GM18868 (cell line): Measurements from ENCODE around the gene FTL.

Source experiments
- ATAC-seq: cut with Tn5 transposase; IDR thresholded peaks from one replicate; pipeline ENCODE4 v1.9.1; 2021; ENCODE audit warnings: mild to moderate bottlenecking, moderate library complexity; ENCODE audit not compliant: unreplicated experiment

The FTL gene

GRCh38 chr19:48964205-48965039, 687 bp upstream of the FTL start:
- ATAC-seq: no peak

- peak; percentile 15 for ATAC-seq
These were observed 864 bp downstream of the FTL start for GRCh38 chr19:48965806-48966540.

GRCh38 chr19:48966541-48967345, 1.6 kb downstream of the FTL start:
- ATAC-seq: no peak

- no peak for ATAC-seq
These were observed 2.5 kb downstream of the FTL start for GRCh38 chr19:48967346-48968178.

- ATAC-seq: no peak
These were observed 3.1 kb downstream of the FTL start for GRCh38 chr19:48968179-48968661.

- ATAC-seq: no peak
These were observed 3.7 kb downstream of the FTL start for GRCh38 chr19:48968813-48969218.

GRCh38 chr19:48969276-48970138, 4.4 kb downstream of the FTL start:
- no peak for ATAC-seq

- no peak for ATAC-seq
These were observed 5.1 kb downstream of the FTL start for GRCh38 chr19:48970139-48970766.

- no peak for ATAC-seq
These were observed 5.8 kb downstream of the FTL start for GRCh38 chr19:48970923-48971395.

GRCh38 chr19:48975947-48976847, 11.1 kb downstream of the FTL start:
- ATAC-seq: no peak

GRCh38 chr19:48977061-48977460, 12.0 kb downstream of the FTL start:
- no peak for ATAC-seq

GRCh38 chr19:48982280-48982679, 17.2 kb downstream of the FTL start:
- no peak for ATAC-seq

GRCh38 chr19:48985711-48986110, 20.6 kb downstream of the FTL start:
- ATAC-seq: no peak

GRCh38 chr19:48986211-48986610, 21.1 kb downstream of the FTL start:
- ATAC-seq: no peak

- no peak for ATAC-seq
These were observed 22.2 kb downstream of the FTL start for GRCh38 chr19:48987323-48987722.

- ATAC-seq: no peak
These were observed 23.2 kb downstream of the FTL start for GRCh38 chr19:48988286-48988685.

GRCh38 chr19:48988860-48989259, 23.8 kb downstream of the FTL start:
- no peak for ATAC-seq
